Measurements from ENCODE around the gene NAALADL2.
"Not testable (repeated sequence)": the region's sequence is repeated elsewhere in the genome, so short reads cannot be mapped to it uniquely, and the experiment has no call there.

The NAALADL2 gene

GRCh38 chr3:175127075-175127662 is 268.0 kb downstream of the NAALADL2 start:
- no peak for DNase-seq (ENCODE audit: low read depth in 1 of 2, low spot score in 1 of 2)

- no peak for DNase-seq (ENCODE audit: low read depth in 1 of 2, low spot score in 1 of 2)
Observed at GRCh38 chr3:175129126-175129525, 270.0 kb downstream of the NAALADL2 start.

GRCh38 chr3:175129571-175129970 is 270.4 kb downstream of the NAALADL2 start:
- no peak for DNase-seq (ENCODE audit: low read depth in 1 of 2, low spot score in 1 of 2)

- not testable (repeated sequence) for DNase-seq (ENCODE audit: low read depth in 1 of 2, low spot score in 1 of 2)
Observed at GRCh38 chr3:175131866-175132265, 272.7 kb downstream of the NAALADL2 start.

DNA sequence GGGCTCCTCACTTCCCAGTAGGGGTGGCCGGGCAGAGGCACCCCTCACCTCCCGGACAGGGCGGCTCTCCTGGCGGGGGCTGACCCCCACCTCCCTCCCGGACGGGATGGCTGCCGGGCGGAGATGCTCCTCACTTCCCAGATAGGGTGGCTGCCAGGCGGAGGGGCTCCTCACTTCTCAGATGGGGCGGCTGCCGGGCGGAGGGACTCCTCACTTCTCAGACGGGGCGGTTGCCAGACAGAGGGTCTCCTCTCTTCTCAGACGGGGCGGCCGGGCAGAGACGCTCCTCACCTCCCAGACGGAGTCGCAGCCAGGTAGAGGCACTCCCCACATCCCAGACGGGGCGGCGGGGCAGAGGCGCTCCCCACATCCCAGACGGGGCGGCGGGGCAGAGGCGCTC is 273.6 kb downstream of the NAALADL2 start:
- DNase-seq (ENCODE audit: low read depth in 1 of 2, low spot score in 1 of 2) = not testable (repeated sequence)

- DNase-seq (ENCODE audit: low read depth in 1 of 2, low spot score in 1 of 2) = no peak
Observed at GRCh38 chr3:175144368-175144767, 285.2 kb downstream of the NAALADL2 start.

DNA sequence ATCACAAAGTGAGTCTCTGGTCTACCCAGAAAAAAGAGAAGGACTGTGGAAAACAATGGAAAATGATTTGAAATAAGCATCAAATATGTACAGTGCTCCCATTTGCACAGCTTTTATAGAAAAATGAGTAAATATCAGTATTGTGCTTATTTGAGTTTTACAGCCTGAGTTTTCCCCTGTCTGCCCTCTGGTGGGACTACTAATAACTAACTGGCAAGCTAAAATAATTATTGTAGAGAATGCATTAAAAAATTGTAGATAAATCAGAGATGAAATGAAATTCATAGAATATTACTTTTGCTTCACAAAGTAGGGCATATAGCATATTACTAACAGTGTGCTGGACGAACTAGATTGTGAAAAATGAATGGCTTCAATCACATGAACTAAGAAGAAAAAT is 287.1 kb downstream of the NAALADL2 start:
- no peak for DNase-seq (ENCODE audit: low read depth in 1 of 2, low spot score in 1 of 2)

DNA sequence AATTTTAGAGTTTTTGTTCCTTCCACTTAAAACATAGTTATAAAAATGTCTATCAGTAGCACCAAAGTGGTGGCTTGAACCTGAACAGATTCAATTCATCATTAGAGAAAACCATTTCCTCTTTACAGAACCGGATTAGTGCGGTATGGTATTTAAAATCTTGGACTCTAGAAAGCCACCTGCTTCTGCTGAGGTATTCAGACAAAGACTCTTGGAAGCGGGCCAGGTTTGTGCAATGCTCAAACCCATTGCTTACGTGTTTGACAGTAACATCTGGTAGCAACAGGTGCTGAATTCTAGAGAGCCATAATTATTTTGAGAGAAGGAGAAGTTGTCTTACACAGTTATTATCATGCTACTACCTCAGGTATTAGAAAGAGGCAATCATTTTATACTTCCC is 290.5 kb downstream of the NAALADL2 start:
- no peak for DNase-seq (ENCODE audit: low read depth in 1 of 2, low spot score in 1 of 2)

DNA sequence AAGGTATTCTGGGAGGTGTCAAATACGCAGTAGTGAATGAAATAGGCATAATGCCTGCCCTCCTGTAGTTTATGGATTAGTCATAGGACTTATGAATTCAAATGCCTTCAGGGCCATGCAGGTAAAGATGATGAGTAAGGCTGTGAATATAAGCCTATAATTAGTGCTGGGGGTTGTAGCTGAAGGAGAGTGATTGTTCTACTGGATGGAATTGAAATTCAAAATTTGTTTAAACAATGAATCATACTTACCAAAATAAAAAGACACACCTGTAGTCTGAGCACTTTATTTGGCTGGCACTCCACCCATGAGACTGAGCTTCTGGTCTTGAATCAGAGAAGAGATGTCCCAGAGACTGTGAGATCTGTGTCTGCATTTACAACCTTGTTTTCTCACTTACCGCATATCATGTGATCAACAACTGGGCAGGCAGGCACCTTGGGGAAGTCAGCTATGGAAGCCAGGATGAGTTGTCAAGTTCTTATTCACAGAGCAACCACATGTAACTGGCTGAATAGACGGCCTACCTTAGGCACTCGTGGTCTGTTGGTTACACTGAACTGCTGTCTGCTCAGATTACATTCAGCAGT is 291.8 kb downstream of the NAALADL2 start:
- no peak for DNase-seq (ENCODE audit: low read depth in 1 of 2, low spot score in 1 of 2)

DNA sequence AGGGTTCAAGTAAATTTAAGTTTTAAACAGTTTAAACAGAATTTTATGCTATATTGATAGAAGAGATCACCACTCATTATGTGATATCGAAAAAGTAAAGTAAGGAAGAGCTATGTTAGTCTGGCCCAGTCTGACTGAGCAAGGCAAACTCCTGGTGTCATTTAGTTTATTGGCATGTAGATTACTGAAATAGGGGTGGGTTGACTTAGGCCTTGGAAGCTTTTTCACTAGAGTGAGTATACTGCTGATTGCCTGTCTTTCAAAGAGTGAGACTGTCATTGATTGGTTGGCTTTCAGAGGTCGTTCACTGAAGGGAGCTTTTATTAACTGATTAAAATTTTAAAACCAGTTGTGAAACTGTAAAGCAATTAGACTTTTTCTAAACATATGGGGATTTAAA is 294.5 kb downstream of the NAALADL2 start:
- no peak for DNase-seq (ENCODE audit: low read depth in 1 of 2, low spot score in 1 of 2)

DNA sequence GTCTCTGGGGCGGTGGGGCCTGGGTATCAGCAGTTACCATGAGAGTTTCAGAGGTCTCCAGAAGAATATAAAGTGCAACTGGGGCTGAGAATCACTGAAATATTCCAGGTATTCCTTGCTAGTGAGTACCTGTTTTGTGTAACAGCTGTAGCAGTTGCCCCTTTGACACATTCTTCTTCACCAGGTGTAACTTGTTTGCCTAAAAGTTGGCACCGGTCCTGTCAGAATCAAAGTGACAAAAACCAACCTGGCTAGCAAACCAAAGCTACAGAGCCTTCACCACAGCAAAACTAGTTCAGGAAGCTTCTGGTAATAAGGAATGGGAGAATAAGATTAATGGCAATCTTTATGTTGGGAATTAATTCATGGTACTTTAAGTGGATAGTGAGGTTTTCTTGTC is 296.0 kb downstream of the NAALADL2 start:
- DNase-seq (ENCODE audit: low read depth in 1 of 2, low spot score in 1 of 2) = no peak

DNA sequence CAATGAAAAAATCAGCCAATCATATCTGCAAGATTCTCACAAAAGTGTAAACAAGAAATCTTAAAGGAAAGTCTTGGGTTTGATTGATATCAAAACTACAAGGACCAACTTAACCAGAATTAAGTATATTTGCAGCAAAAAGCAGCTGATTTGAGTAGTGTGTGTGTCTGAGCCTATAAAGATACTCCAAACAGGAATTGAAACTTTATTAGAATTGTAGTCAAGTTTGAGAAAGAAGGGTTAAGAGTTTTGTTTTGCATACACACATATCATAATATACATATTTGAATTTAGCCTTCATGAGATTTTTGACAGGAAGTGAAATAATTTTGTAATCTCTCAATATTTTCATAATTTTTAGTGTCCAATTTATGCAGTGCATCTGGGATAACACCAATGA is 300.1 kb downstream of the NAALADL2 start:
- DNase-seq (ENCODE audit: low read depth in 1 of 2, low spot score in 1 of 2) = no peak

DNA sequence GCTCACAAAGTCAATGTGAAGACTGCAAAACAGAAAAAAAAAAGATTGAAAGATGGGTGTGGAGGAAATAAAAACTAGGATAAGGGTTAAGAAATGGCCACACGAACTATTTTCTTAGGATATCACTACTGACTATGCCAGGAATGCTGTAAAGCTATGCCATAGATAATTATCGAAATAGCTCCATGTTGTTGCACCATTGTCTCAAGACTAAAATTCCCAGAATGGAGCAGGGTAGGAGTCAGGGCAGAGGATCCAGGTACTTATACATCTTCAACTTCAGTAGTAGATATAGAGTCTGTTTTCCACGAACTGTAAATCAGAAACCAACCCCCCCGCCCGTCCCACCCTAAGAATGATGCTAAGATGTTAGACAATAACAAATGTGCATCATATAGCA is 302.2 kb downstream of the NAALADL2 start:
- DNase-seq (ENCODE audit: low read depth in 1 of 2, low spot score in 1 of 2) = no peak

GRCh38 chr3:175163686-175164085 is 304.6 kb downstream of the NAALADL2 start:
- DNase-seq (ENCODE audit: low read depth in 1 of 2, low spot score in 1 of 2) = no peak

GRCh38 chr3:175173117-175173516 is 314.0 kb downstream of the NAALADL2 start:
- DNase-seq (ENCODE audit: low read depth in 1 of 2, low spot score in 1 of 2) = not testable (repeated sequence)

DNA sequence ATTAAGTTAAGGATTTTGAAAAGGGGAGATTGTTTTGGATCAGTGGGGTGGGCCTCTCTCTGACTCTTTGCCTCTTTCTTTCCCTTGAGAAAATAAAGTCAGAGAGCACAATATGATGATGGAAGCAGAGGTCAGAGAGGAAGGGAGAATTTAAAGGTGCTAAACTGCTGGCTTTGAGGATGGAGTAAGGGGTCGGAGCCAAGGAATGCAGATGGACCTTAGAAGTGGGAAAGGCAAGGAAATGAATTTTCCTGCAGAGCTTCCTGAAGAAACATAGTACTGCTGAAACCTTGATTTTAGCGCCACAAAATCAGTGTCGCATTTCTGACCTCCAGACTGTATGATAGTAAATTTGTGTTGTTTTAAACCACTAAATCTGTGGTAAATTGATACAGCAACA is 317.4 kb downstream of the NAALADL2 start:
- DNase-seq (ENCODE audit: low read depth in 1 of 2, low spot score in 1 of 2) = no peak

- no peak for DNase-seq (ENCODE audit: low read depth in 1 of 2, low spot score in 1 of 2)
Observed at GRCh38 chr3:175179055-175179454, 319.9 kb downstream of the NAALADL2 start.

GRCh38 chr3:175184392-175184791 is 325.3 kb downstream of the NAALADL2 start:
- DNase-seq (ENCODE audit: low read depth in 1 of 2, low spot score in 1 of 2) = no peak

DNA sequence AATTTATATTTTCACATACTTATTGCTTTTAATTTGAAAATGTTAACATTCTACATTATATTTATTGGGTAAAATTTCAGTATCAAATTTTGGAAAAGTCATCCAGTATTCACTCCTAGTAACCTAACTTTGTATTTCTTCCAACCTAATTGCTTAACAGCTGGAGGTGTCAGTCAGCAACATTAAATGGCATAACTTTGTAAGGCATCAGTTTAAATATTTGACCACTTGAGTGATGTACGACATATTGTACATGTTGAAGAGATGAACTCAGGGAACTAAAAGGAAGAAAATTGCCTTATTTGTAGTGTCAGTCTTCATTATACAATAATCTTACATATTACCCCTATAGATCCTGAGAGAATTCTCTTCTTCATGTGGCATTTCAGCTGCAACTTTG is 326.8 kb downstream of the NAALADL2 start:
- no peak for DNase-seq (ENCODE audit: low read depth in 1 of 2, low spot score in 1 of 2)

DNA sequence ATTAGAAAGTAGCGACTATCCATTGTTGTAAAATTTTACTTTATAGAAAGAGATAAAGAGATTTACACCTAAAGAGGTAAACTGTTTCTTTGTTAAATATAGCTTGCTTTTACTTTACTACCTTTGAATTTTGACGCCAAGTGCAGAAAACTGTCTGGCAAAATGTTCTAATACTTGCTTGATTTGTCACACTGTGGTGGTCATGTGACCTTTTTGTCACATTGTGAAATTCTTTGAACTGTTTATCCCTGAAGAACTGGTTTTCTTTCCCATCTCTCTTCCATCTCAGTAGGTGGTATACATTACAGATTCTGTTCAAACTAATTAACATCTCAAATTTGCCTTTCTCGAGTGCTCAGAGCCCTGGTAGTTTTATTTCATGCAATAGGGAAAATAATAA is 327.4 kb downstream of the NAALADL2 start:
- DNase-seq (ENCODE audit: low read depth in 1 of 2, low spot score in 1 of 2) = no peak

DNA sequence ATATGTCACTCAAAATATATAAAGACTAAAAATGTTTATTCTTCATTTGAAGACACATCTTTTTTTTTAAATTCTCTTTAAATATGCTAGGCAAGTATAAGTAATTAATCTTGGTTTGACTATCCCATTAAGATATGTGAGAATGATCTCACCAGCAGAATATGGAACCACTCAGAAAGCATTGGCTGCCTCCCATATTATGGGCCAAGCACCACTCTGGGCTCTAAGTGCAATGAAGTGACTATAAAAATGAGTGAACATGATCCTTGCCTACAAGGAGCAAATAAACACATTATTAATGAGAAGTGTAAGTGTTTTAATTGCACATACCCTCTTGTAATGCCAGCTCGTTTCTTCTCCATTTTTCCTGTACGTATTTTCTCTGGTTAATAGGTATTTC is 328.5 kb downstream of the NAALADL2 start:
- DNase-seq (ENCODE audit: low read depth in 1 of 2, low spot score in 1 of 2) = no peak

- DNase-seq (ENCODE audit: low read depth in 1 of 2, low spot score in 1 of 2) = no peak
Observed at GRCh38 chr3:175192536-175192935, 333.4 kb downstream of the NAALADL2 start.

- DNase-seq (ENCODE audit: low read depth in 1 of 2, low spot score in 1 of 2) = no peak
Observed at GRCh38 chr3:175193815-175194518, 334.8 kb downstream of the NAALADL2 start.

All from activated CD4-positive, alpha-beta T cell treated with anti-CD3 and anti-CD28 coated beads, Interleukin-2, amount 50 U/mL, for 24 hours (primary cell).